A549 (cell line): ENCODE measurements around the gene PCNX2.

ENCODE experiments used
- BHLHE40 ChIP-seq: IDR thresholded peaks from 2 replicates; pipeline ENCODE4 v1.6.1; 2012; ENCODE audit warnings: low read depth, low read length, inconsistent platforms
- CHD2 ChIP-seq: fragments of 150-350 bp; IDR thresholded peaks from 2 replicates; pipeline ENCODE4 v1.6.1; 2014; ENCODE audit warnings: low read length; ENCODE audit not compliant: partially characterized antibody
- KDM1A ChIP-seq: fragments of 200-600 bp; sonication (generic); IDR thresholded peaks from 2 replicates; pipeline ENCODE4 v1.6.1; 2016; ENCODE audit warnings: low read depth, mild to moderate bottlenecking
- RAD21 ChIP-seq, 2 experiments: fragments of >200 bp in 1 of 2; sonication (Bioruptor Twin) in 1 of 2; formaldehyde crosslinking in 1 of 2; IDR thresholded peaks in 1 of 2; conservative IDR thresholded peaks in 1 of 2; 2 replicates in 1 of 2; 3 replicates in 1 of 2; pipeline ENCODE4 v1.6.1; 2012 to 2018; ENCODE audit warnings: inconsistent platforms in 1 of 2
- SMC3 ChIP-seq: fragments of >200 bp; sonication (Bioruptor Twin); formaldehyde crosslinking; IDR thresholded peaks from 3 replicates; pipeline ENCODE4 v1.6.1; 2018; ENCODE audit warnings: inconsistent platforms
- ZFP36 ChIP-seq: fragments of 450-650 bp; IDR thresholded peaks from 2 replicates; pipeline ENCODE4 v1.6.1; 2014; ENCODE audit warnings: borderline replicate concordance; ENCODE audit not compliant: partially characterized antibody
- TF ChIP-seq, protein P1 (sequence below): fragments of >200 bp; sonication (Bioruptor Twin); formaldehyde crosslinking; IDR thresholded peaks from 3 replicates; pipeline ENCODE4 v1.5.1; 2016
- TF ChIP-seq, protein P2 (sequence below): fragments of 250-450 bp; sonication (Bioruptor Pico); IDR thresholded peaks from 2 replicates; pipeline ENCODE4 v1.5.0; 2020; ENCODE audit warnings: low read depth, mild to moderate bottlenecking, moderate library complexity

DNA sequence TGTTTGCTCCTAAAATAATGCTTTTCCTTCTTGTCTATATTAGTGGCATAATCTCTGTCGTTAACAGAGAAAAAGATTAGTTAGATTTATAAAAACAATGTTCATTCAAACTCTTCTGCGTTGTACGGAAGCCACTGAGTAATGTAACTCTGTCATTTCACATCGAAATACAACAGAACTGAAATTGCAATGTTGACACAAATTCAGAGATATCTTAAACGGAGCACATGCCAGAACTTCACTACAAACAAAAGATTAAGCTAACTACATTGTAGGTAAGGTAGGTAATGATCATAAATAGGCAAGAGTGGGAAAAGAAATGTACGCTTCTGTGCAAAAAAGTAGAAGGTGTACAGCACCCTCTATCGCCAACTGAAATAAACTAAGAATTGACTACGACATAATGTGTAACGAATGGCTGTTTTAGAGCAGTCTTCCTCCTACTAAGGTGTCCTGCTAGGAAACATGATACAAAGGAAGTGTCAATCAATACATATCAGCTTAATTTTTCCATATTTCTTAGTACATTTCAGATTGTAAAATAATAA lies 56.6 kb downstream of the PCNX2 start:
- TF ChIP-seq, protein P1, sequence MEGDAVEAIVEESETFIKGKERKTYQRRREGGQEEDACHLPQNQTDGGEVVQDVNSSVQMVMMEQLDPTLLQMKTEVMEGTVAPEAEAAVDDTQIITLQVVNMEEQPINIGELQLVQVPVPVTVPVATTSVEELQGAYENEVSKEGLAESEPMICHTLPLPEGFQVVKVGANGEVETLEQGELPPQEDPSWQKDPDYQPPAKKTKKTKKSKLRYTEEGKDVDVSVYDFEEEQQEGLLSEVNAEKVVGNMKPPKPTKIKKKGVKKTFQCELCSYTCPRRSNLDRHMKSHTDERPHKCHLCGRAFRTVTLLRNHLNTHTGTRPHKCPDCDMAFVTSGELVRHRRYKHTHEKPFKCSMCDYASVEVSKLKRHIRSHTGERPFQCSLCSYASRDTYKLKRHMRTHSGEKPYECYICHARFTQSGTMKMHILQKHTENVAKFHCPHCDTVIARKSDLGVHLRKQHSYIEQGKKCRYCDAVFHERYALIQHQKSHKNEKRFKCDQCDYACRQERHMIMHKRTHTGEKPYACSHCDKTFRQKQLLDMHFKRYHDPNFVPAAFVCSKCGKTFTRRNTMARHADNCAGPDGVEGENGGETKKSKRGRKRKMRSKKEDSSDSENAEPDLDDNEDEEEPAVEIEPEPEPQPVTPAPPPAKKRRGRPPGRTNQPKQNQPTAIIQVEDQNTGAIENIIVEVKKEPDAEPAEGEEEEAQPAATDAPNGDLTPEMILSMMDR = peak; percentile 28; the same call in 1 of the 3 replicates
- peak; percentile 19; the same call in 1 of the 3 replicates for TF ChIP-seq SMC3
- TF ChIP-seq, protein P2, sequence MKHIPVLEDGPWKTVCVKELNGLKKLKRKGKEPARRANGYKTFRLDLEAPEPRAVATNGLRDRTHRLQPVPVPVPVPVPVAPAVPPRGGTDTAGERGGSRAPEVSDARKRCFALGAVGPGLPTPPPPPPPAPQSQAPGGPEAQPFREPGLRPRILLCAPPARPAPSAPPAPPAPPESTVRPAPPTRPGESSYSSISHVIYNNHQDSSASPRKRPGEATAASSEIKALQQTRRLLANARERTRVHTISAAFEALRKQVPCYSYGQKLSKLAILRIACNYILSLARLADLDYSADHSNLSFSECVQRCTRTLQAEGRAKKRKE = no peak
- TF ChIP-seq BHLHE40 = no peak
- TF ChIP-seq CHD2 = no peak
- TF ChIP-seq RAD21 (conservative IDR thresholded peaks at IDR 0.05 in 1 of 2, IDR thresholded peaks at IDR 0.05 in 1 of 2) = peak; percentile 48 to 59
- no peak for TF ChIP-seq ZFP36
- TF ChIP-seq KDM1A = no peak
